GM21737 (cell line): ENCODE measurements around the gene CFAP77.

Experiments used
- ATAC-seq: cut with Tn5 transposase; IDR thresholded peaks from one replicate; pipeline ENCODE4 v1.9.1; 2021; ENCODE audit warnings: mild to moderate bottlenecking, moderate library complexity; ENCODE audit not compliant: unreplicated experiment

The CFAP77 gene

DNA sequence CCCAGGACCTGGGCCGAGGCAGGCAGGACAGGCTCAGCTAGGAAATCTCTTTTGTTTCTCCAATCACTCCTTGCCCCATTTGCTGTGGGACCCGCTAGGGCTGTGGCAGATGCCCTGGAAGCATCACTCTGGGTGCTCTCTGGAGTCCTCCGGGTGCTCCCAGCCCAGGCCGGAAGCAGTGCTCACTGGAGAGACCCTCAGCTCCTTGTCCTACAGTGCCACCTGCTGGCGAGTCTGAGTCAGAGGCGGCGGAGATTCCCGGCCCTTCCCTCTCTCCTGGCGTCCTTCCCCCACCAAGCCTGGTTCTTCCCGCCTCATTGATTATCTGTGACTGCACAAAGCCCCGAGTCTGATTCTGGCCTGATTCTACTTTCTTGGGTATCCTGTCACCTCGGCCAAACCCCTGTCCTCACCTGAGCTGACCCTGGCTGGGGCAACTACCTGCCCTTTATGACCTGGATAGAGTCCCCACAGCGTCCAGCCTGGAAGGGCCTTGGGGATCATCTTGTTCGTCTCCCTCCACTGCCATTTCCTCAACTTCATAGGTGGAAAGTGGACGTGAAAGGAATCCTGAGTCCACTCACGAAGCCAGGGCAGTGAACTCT lies 165.1 kb downstream of the CFAP77 start:
- ATAC-seq, result no peak

DNA sequence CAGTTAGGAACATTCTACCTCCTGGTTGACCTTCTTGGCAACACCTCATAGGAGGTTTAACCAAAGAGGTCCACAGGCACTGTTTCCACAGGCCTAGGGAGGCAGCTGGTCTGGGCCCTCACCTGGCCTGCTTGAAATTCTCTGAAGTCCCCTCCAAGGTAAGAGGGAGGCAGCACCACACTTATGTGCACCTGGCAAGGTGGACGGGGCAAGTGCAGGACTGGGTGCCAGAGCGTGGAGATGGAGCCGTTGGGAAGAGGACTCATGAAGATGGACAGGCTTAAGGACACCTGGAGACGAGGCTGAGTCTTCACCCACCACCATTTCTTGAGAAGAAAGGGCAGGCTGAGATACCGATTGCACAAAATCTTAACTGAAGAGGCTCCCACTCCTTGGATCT lies 165.8 kb downstream of the CFAP77 start:
- ATAC-seq, result no peak

DNA sequence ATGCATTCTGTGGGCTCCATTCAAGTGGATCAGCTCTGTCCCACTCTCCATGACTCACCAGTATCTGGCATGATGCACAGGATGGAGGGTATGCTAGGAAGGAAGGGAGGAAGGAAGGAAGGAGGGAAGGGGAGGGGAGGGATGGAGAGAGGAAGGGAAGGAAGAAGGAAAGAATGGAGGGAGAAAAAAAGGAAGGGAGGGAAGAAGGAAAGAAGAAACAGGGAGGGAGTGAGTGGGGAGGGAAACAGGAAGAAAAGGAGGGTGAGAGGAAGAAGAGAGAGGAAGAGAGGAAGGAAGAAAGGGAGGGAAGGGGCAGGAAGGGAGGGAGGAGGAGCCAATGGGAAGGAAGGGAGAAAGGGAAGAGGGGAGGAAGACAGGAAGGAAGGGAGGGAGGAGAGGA lies 167.1 kb downstream of the CFAP77 start:
- ATAC-seq, result no peak

DNA sequence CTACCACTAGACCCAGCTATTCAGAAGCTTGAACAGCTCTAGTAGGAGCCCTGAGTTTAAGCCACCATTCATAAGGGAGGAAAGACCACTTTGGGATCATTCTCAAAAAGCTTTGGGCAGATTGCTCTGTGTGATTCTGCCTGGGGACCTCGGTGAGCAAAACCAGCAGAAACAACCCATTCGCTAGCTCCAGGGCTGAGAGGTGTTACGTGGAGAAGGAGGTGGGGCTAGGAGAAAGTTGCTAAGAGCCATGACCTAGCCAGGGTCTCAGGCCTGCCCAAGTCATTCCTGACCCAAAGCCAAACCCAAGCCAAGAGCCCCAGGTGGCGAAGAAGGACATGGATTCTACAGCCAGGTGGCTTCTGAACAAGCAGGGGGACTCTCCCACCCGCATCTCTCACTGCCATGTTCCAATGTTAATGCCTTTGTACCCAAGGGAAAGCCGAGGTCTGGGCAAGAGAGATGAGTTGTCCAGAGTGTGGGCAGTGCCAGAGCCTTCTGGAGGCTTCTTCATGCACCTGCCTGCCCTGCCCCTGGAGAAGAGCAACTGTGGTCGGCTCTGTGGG lies 168.4 kb downstream of the CFAP77 start:
- ATAC-seq, result no peak

DNA sequence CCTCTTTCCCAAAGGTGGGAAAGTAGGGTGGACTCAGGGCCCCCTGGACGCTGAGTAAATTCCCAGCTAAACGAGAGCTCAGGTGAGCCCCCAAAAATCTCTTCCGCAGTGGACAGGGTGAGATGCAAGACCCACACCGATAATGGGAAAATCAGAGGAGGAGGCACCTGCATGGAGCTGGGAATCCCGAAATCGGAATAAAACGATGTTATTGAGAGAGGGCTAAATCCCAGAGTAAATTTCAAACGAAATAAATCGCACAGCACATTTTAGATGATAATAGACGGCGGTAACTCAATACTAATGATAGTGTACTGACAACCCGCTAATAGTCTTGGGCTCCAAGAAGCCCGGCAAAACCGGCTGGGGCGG lies 169.4 kb downstream of the CFAP77 start:
- ATAC-seq, result no peak

DNA sequence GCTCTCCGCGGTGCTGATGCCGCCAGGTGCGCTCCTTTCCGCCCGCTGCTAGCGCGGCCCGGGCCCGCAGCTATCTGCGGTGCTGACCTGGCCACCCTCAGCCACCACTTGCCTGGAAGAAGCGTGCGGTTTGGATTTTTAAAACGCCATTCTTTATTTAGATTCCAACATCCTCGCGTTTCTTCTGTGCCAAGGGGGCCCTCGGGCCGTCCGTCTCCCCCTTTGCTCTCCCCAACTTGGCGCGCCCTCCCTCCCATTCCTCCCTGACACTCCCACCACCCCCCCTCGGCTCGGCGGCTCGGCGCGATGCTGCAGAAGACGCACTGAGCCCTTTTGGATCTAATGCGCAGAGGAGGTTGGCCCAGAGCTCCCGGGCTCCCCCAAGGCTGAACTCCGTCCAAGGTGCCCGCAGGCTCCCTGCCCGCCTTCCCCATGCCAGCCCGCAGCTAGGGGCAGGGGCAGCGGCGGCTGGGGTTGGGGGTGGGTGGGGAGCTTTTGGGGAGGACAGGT lies 172.3 kb downstream of the CFAP77 start, which contains the start of gene BARHL1:
BARHL1 (plus strand) TSS at position 331 of the 510 bp plus-strand sequence. CDS start 192 bp downstream, outside the sequence.
- no peak for ATAC-seq

DNA sequence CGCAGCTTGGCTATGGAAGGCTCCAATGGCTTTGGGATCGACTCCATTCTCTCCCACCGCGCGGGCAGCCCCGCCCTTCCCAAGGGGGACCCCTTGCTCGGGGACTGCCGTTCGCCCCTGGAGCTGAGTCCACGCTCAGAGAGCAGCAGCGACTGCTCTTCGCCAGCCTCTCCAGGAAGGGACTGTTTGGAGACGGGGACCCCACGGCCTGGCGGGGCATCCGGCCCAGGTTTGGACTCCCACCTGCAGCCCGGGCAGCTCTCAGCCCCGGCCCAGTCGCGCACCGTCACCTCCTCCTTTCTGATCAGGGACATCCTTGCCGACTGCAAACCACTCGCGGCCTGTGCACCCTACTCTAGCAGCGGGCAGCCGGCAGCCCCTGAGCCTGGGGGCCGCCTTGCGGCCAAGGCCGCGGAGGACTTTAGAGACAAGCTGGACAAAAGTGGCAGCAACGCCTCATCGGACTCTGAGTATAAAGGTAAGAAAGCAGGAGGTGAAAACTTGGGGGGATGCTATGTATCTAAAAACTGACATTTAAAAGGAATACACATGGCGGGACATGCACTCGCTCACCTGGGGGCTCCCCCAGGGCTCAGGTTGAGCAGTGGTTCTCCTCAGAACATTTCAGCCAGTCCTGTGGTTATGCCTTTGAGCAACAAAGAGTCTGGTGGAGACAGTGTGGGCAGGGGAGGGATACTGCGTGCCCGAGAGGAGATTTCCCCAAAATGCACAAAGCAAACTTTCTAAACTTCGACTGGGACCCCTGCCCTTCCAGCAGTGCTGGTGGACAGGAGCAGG lies 173.0 kb downstream of the CFAP77 start:
- ATAC-seq, result no peak

DNA sequence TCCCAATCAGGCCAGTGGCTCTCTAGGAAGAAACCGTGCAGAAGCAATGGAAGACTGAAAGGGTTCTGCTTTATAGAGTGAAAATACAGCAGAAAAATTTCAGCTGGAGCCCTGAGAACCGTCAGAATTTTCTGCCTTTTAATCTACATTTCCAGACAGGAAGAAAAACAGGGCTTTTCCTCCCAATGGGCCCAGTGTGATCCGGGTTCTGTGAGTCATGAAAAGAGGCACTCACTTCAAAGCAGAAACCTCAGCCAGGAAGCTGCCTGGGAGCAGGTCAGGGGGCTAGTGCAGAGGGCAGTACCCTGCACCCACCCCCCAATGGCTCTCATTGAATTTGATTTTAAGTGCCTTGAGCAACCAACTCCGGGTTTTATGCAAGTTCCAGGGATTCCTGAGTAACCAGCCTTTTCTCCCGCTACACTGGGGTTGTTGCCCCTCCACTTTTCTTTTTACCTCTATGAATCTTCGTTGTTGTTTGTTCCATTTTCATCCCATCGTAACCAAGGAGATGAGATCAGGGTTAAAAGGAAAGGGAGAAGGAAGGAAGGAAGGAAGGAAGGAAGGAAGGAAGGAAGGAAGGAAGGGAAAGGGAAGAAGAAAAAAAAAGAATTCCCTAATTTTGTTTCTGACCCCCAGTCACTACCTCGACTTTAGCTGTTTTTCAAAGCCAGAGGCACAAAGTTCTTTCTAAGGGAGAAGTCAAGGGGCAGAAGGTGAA lies 173.7 kb downstream of the CFAP77 start:
- no peak for ATAC-seq

DNA sequence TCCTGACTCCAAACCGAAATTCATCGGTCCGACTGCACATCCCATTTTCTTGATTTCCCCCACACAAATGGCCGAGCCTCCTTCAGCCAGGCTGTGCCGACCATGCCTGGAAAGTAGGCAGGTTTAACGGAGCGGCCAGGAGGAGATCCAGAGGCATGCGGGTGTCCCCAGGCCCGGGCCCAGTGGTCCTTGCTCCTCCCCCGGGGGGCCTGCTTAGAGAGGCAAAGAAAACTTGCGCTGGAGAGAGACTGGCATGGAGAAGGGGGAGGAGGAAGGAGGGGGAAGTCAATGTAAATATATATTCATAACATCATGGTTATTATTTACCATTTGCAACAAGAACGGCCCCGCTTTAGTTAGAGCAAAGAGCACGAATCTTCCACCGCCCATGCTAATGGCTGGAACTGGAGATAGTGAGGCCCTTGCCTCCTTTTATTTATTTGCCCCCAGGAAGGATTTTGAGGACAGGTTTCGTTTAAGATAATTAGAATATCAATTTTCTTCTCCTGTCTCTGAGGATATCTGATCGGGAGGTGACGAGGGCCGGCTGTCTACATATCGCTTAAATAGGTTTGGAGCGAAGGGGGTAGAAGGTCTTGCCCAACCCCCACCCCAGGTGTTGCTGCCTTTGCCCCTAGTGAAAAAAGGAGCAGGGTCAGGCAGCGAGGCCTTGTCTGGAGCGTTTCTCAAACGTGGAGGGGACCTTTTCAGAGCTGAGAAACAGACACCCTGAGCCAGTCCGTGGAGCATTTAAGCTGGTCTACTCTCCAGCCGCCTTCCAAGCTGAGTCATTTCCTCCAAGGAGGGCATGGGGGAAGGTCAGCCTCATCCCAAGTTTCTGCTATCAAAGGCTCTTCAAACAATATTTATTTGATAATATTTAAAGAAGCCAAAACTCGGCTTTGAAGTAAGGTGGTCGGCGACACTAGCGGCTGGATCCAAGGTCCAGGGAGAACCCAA lies 174.9 kb downstream of the CFAP77 start:
- ATAC-seq, result no peak

DNA sequence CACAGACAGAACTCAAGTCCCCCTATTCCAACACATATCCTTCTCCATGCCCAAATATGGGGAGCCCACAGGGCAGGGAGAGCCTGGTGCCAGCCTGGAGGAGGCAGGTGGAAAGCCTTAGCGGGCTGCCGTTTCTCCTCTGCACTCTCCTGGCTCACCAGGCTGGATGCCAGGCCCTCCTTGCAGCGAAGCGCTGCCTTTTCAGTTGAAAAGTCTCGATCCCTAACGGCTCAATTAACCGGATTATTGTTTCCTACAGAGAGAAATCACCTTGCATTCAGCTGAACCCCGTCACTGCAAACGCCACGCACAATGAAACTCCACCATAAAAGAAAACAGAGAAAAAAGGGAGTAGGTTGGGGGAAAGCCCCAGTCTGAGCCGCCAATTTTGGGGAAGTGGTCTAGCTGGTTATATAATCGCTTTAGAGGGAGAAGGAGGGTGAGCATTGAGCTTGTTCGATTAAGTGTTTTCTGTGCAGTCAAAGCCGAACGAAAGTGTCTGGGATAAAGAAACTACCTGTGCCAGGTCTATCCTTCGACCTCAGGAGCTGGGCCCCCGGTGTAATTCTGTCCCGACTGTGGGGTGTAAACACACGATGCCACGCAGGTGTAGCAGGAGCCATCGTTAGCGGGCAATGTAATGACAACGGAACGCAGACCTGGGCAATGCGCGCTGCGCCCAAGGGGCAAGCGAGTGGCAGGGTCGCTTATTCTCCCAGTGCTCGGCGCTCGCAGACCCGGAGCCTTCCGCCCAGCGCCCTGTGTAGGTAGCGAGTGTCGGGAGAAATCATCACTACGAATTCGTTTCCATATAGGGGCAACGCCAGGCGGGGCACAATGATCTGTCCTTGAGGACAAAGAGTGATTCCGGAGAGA lies 176.2 kb downstream of the CFAP77 start:
- no peak for ATAC-seq

DNA sequence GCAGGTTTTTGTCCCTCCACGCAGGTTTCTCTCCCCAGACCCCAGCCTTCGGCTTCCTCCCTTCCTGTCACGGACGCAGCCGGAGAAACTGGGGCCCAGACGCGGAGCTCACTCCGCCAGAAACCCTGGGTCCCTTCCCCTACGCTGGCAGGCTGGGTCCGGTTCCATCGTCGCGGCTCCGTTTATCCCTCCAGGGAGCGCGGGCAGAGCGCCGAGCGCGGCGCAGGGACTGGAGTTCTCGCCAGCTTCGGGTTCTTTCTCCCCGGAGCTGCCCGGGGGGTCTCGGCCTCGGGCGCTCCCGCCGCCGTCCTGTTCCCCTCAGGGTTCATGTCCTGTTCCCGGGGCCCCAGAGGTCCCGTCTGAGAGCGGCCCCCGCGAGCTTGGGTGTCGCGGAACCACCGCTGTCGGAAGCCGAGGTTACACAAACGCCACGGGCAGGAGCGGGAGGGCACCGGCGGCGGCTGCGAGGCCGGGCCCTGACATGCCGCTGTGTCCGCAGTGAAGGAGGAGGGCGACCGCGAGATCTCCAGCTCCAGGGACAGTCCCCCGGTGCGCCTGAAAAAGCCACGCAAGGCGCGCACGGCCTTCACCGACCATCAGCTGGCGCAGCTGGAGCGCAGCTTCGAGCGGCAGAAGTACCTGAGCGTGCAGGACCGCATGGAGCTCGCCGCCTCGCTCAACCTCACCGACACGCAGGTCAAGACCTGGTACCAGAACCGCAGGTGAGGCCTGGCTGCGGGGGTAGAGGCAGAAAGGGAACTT lies 177.0 kb downstream of the CFAP77 start:
- ATAC-seq, result no peak

DNA sequence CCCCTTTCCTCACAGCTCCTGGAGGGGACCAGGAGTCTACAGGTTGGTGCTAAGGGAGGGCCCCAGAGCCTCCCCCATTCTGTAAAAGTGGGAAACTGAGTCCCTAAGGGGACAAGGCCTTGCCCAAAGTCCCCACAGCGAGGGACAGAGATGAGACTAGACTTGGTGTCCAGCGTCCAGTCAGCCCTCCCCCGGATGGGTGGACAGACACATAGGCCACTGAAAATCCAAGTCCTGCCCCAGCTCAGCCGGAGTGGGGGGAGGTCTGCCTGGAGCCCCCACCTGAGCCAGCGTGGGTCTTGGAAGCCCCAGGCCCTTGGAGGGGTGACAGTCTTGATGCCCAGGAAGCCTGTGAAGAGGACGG lies 177.6 kb downstream of the CFAP77 start:
- no peak for ATAC-seq

DNA sequence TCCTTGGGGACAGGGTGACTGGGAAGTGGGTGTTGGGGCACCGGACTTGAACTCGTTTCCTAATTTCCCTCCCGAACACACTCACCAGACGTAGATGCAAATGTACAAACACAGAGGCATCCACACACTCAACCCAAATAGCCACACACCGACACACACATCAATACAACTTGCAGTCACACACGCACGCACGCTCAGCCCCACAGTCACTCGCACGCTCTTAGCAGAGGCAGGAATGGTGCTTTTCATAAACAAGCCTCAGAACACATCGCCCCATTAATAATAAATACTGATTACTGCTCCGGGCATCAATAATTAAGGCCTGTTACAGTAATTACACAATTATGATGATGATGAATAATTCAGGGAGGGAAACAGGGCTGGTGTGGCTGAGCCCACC lies 178.1 kb downstream of the CFAP77 start:
- ATAC-seq, result no peak

DNA sequence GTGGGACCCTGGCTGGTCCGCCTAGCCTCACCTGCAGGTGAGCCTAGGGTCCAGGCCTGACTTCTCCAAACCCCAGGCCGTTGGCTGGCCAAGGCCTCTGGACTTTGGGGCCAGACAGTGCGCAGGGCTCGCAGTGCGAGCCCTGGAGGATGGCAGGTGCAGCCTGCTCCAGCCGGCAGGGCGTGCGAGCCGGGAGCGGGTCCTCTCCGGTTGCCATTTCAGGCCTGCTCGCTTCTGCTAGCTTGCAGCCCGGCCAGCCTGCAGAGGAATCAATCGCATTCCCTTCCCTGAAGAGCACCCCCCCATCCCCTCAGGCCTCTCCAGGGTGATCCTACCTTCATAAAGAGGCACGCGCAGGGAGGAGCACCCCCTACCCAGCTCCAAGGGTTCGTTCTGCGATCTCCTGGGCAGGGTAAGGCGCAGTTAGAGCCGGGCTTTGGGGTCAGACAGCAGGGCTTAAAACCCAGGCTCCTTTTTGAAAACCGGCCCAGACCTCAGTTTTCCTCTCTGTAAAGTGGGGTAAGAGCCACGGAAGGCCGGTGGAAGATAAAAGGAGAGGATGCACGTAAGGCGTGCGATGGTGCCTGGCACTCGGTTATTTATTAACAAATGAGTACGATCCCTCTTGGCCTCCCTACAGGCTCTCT lies 178.6 kb downstream of the CFAP77 start:
- no peak for ATAC-seq

DNA sequence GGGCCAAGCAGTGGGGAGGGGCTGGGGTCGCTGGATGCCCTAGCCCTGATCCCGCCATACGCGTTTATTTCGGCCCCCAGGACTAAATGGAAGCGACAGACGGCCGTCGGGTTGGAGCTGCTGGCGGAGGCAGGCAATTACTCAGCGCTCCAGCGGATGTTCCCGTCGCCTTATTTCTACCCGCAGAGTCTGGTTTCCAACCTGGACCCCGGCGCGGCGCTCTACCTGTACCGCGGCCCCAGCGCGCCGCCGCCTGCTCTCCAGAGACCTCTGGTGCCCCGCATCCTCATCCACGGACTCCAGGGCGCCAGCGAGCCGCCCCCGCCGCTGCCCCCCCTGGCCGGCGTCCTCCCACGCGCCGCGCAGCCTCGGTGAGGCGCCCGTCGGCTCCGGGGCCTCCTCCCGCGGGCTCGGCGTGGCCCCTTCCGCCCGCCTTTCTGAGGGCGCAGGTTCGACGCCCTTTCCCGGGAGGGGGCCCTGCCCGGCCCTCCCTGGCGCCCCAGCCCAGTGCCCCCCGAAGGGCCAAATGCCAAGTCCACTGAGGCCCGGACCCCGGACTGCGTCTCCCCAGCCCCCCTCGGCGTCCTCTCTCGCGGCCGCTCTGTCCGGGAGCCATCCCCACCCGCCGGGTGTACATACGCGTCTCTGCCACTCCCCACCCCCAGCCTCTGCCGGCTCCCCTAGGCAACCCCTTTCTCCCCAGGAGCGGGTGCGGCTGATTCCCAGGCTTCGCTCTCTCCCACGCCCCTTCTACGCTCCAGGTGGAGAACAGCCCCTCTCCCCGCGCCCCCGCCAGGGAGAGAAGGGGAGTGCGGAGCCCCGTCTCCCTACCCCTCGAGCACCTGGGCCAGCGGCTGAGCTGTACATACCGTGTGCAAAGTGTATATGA lies 179.4 kb downstream of the CFAP77 start:
- ATAC-seq, result no peak

DNA sequence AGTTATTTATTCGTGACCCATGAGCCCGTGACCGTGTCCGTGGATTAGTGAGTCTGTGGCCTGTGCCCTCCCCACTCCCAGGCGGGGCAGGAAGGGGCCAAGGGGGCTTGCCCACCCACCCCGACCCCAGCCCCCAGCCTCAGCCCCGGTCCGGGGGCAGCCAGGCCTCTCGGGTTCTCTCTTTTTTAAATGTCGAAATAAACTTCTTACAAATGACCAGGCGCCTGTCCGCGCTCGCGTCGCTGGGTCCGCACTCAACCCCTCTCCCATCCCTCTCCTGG lies 180.0 kb downstream of the CFAP77 start:
- ATAC-seq, result no peak
